ENCODE measurements around the gene PARN. TPM values are rescaled to one million over a fixed set of nuclear protein-coding genes. Genes with fewer than 3 reads are reported as not detected.
"Not testable (repeated sequence)": the region's sequence is repeated elsewhere in the genome, so short reads cannot be mapped to it uniquely, and the experiment has no call there.

The PARN gene
- total RNA-seq, 2 donors from 2014 or later, result 29.0 to 31.6 TPM

DNA sequence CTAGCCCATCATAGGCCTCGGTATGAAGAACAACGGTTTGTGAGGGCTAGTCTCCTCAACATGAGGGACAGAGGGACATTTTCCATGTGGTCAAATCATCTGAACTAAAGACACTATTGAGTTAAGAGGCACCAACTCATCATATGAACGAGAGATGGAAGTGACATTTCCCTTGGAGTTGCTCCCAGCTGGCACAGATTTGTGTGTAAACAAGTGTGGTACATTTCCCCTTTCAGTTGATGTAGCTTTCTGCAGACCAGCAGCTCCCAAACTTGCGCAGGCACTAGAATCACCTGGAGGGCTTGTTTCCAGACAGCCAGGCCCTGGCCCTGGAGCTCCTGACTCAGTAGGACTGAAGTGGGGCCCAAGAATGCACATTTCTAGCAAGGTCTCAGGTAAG, 205.5 kb downstream of the PARN start:
- no peak overlapping the region for H3K4me3 Mint-ChIP-seq
- H3K27ac Mint-ChIP-seq, result no peak overlapping the region
- H3K4me1 Mint-ChIP-seq, result no peaks in the 10 kb centered on the region
- no peaks in the 10 kb centered on the region for H3K9me3 ChIP-seq (ENCODE audit: control insufficient read depth, low read length, poor library complexity, severe bottlenecking)
- no peaks in the 10 kb centered on the region for H3K27me3 Mint-ChIP-seq
- no peak for ATAC-seq
- DNase-seq, result no peak
- peaks cover 3% of the 10 kb centered on the region for H3K36me3 Mint-ChIP-seq (ENCODE audit: low read depth)

DNA sequence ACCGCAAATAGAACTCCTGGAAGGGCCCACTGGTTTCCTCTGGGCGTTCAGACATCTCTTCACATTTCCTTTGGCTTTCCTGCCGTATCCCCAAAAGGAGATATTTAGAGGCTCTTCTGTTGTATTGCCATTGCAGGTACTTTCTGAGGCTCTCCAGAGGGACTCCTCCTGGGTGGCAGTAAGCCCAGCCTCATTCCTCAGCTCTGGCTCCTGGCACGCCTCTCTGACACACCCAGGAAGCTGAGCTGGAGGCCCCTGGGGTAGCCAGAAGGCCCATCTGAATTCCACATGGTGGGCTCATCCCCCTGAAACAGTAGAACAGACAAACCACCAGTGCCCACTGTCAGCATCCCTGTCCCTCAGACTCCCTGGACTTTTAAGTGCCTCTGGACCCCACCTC, 206.7 kb downstream of the PARN start:
- peaks cover 3% of the 10 kb centered on the region for H3K36me3 Mint-ChIP-seq (ENCODE audit: low read depth)
- H3K27ac Mint-ChIP-seq, result no peak overlapping the region

GRCh38 chr16:14420721-14421488, 209.2 kb downstream of the PARN start:
- Mint-ChIP-seq H3K27me3 (no peaks in the 10 kb centered on the region), H3K27ac (peak overlapping the region; percentile 79), H3K36me3 (ENCODE audit: low read depth) (peaks cover 3% of the 10 kb centered on the region), H3K4me1 (no peaks in the 10 kb centered on the region), H3K4me3 (no peak overlapping the region)
- ATAC-seq, result no peak
- no peaks in the 10 kb centered on the region for H3K9me3 ChIP-seq (ENCODE audit: control insufficient read depth, low read length, poor library complexity, severe bottlenecking)
- DNase-seq, result no peak

More for the DNA sequence above, 206.7 kb downstream of the PARN start:
- DNase-seq (no peak), ATAC-seq (no peak)
- Mint-ChIP-seq H3K4me3 (no peak overlapping the region), H3K27me3 (no peaks in the 10 kb centered on the region), H3K4me1 (no peaks in the 10 kb centered on the region)
- no peaks in the 10 kb centered on the region for H3K9me3 ChIP-seq (ENCODE audit: control insufficient read depth, low read length, poor library complexity, severe bottlenecking)

DNA sequence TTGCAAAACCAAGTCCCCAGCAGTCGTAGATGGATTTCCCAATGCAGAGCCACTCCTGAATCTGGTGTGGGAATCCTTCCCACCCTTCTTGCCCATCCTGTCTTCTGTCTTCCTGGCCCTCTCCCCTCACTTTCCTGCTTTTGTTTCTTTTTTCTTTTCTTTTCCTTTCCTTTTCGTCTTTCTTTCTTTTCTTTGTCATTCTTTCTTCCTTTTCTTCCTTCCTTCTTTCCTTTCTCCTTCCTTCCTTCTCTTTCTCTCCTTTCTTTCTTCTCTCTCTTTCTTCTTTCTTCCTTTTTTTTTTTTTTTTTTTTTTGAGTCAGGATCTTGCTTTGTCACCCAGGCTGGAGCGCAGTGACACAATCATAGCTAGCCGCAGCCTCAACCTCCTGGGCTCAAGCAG, 209.8 kb downstream of the PARN start:
- ATAC-seq, result not testable (repeated sequence)

GRCh38 chr16:14419817-14420216, 210.2 kb downstream of the PARN start:
- no peak for ATAC-seq
- no peaks in the 10 kb centered on the region for H3K27me3 Mint-ChIP-seq
- H3K36me3 Mint-ChIP-seq (ENCODE audit: low read depth), result peaks cover 3% of the 10 kb centered on the region
- no peak overlapping the region for H3K4me3 Mint-ChIP-seq
- H3K4me1 Mint-ChIP-seq, result no peaks in the 10 kb centered on the region
- no peaks in the 10 kb centered on the region for H3K9me3 ChIP-seq (ENCODE audit: control insufficient read depth, low read length, poor library complexity, severe bottlenecking)
- no peak overlapping the region for H3K27ac Mint-ChIP-seq
- DNase-seq, result no peak

More for the DNA sequence above, 209.8 kb downstream of the PARN start:
- not testable (repeated sequence) for H3K4me3 Mint-ChIP-seq; H3K9me3 ChIP-seq (ENCODE audit: control insufficient read depth, low read length, poor library complexity, severe bottlenecking); H3K4me1 Mint-ChIP-seq; H3K36me3 Mint-ChIP-seq (ENCODE audit: low read depth); H3K27me3 Mint-ChIP-seq; DNase-seq
- peak overlapping the region; percentile 79 for H3K27ac Mint-ChIP-seq

DNA sequence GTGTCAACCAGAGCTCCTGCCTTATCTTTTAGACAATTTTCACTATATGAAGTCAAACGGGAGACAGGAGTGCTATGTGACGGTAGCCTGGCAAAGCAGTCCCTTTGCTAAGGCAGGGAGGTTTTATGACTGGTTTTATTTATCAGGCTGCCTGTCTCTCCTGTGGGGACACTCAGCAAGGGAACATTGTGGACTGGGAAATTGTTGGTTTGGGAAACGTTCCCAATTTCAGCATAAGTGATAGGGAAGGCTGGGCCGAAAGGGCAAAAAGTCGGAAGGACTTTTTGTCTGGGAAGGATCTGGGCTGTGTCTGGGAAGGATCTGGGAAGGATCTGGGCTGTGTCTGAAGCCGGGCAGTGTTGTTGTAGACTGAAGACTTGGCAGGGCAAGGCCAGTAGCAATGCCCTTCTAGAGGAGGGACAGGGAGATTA, 211.2 kb downstream of the PARN start:
- ATAC-seq (no peak), DNase-seq (no peak)
- Mint-ChIP-seq H3K4me1 (no peaks in the 10 kb centered on the region), H3K36me3 (ENCODE audit: low read depth) (peaks cover 3% of the 10 kb centered on the region), H3K27ac (no peak overlapping the region), H3K27me3 (no peaks in the 10 kb centered on the region), H3K4me3 (no peak overlapping the region)
- H3K9me3 ChIP-seq (ENCODE audit: control insufficient read depth, low read length, poor library complexity, severe bottlenecking), result no peaks in the 10 kb centered on the region

- H3K27ac Mint-ChIP-seq, result no peak overlapping the region
- no peak overlapping the region for H3K4me3 Mint-ChIP-seq
- H3K27me3 Mint-ChIP-seq, result no peaks in the 10 kb centered on the region
- peaks cover 3% of the 10 kb centered on the region for H3K36me3 Mint-ChIP-seq (ENCODE audit: low read depth)
- H3K4me1 Mint-ChIP-seq, result no peaks in the 10 kb centered on the region
- no peak for DNase-seq
- ATAC-seq, result no peak
- no peaks in the 10 kb centered on the region for H3K9me3 ChIP-seq (ENCODE audit: control insufficient read depth, low read length, poor library complexity, severe bottlenecking)
Observed at GRCh38 chr16:14416184-14416583, 213.9 kb downstream of the PARN start.

DNA sequence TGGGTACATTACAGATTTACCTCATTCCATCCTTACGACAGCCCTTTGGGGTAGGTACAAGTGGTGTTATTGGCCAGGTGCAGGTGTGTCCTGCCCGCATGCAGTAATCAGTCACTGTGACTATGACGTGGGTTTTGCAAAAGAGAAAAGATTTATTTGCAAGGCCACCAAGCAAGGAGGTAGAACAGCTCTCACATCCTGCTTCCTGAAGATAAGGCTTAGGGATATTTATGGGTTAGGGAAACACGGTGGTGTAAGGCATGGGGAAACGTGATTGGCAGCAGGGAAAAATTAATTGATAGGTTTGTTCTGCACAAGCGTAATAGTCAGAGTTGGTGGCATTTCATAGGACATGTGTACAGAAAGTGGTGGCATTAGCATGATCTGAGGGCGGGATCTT, 214.8 kb downstream of the PARN start:
- H3K4me1 Mint-ChIP-seq, result no peaks in the 10 kb centered on the region
- no peak for ATAC-seq
- H3K9me3 ChIP-seq (ENCODE audit: control insufficient read depth, low read length, poor library complexity, severe bottlenecking), result no peaks in the 10 kb centered on the region
- no peak overlapping the region for H3K27ac Mint-ChIP-seq
- H3K4me3 Mint-ChIP-seq, result no peak overlapping the region
- no peaks in the 10 kb centered on the region for H3K27me3 Mint-ChIP-seq
- DNase-seq, result no peak
- H3K36me3 Mint-ChIP-seq (ENCODE audit: low read depth), result peaks cover 2% of the 10 kb centered on the region

DNA sequence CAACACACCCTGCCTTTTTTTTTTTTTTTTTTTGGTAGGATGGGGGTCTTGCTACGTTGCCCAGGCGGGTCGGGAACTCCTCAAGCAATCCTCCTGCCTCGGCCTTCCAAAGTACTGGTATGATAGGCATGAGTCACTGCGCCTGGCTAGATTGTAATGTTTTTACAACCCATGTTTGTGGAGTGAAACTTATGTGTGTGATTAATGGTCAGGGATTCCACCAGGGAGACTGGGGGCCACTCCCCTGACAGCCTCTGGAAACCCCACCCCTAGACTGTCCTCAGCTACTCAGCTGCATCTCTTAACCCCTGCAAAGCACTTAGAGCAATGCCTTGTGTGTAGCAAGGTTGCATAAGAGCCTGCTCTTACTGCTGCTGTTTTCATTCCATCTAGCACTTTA, 220.5 kb downstream of the PARN start:
- H3K27ac Mint-ChIP-seq, result no peak overlapping the region
- no peaks in the 10 kb centered on the region for H3K27me3 Mint-ChIP-seq
- H3K4me3 Mint-ChIP-seq, result no peak overlapping the region
- ATAC-seq (no peak), DNase-seq (no peak)
- no peaks in the 10 kb centered on the region for H3K4me1 Mint-ChIP-seq
- no peaks in the 10 kb centered on the region for H3K9me3 ChIP-seq (ENCODE audit: control insufficient read depth, low read length, poor library complexity, severe bottlenecking)
- H3K36me3 Mint-ChIP-seq (ENCODE audit: low read depth), result no peaks in the 10 kb centered on the region

- Mint-ChIP-seq H3K27ac (no peak overlapping the region), H3K36me3 (ENCODE audit: low read depth) (no peaks in the 10 kb centered on the region), H3K27me3 (no peaks in the 10 kb centered on the region), H3K4me3 (no peak overlapping the region), H3K4me1 (no peaks in the 10 kb centered on the region)
- DNase-seq, result no peak
- ATAC-seq, result no peak
- no peaks in the 10 kb centered on the region for H3K9me3 ChIP-seq (ENCODE audit: control insufficient read depth, low read length, poor library complexity, severe bottlenecking)
Observed at GRCh38 chr16:14407786-14408399, 222.2 kb downstream of the PARN start.

DNA sequence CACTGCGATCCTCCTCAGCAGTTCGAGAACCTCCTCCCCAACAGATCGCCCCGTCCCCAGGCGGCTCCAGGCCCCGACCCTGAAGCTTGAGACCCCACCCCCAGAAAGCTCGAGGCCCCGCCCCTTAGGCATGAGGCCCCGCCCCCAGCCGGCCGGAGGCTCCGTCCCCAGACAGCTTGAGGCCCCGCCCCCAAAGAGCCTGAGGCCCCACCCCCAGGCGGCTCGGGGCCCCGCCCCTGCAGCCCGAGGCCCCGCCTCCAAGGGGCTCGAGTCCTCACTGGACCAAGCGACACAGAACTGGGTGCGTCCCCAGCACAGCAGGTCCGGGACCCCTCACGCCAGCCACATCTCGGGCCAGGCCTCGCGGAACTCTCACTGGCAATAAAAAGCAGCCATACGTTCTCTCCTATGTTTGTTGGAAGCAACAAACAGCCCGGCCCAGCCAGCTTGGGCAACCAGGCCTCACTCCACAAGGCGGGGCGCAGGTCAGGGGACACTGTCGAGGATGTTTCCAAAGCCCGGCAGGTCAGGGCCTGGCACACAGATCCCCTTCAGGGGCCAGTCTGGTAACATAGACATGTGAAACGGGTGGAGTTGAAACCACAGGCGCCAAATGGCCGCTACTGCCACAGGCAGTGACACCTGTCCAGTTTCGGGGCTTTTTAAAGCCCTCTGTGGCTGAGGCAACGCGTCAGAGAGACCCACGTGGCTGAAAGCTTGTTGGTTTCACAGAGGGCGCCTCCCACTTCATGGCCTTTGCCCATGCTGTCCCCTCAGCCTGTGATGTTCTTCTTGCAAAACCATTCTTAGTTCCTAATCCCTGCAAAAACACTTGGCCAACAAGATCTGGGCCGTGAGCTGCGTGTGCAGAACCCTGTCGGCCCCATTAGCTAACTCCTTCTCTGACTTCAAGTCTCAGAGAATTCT, 224.2 kb downstream of the PARN start:
- DNase-seq (no peak), ATAC-seq (peak; percentile 40)
- H3K9me3 ChIP-seq (ENCODE audit: control insufficient read depth, low read length, poor library complexity, severe bottlenecking), result no peaks in the 10 kb centered on the region
- H3K27ac Mint-ChIP-seq, result no peak overlapping the region
- H3K36me3 Mint-ChIP-seq (ENCODE audit: low read depth), result no peaks in the 10 kb centered on the region
- no peak overlapping the region for H3K4me3 Mint-ChIP-seq
- H3K27me3 Mint-ChIP-seq, result peaks cover 5% of the 10 kb centered on the region
- no peaks in the 10 kb centered on the region for H3K4me1 Mint-ChIP-seq

GRCh38 chr16:14403001-14403389, 227.1 kb downstream of the PARN start:
- H3K9me3 ChIP-seq (ENCODE audit: control insufficient read depth, low read length, poor library complexity, severe bottlenecking); H3K4me3 Mint-ChIP-seq; H3K27ac Mint-ChIP-seq: not testable (repeated sequence)

More at GRCh38 chr16:14403001-14403389, 227.1 kb downstream of the PARN start:
- not testable (repeated sequence) for DNase-seq; H3K4me1 Mint-ChIP-seq; H3K27me3 Mint-ChIP-seq; ATAC-seq; H3K36me3 Mint-ChIP-seq (ENCODE audit: low read depth)

All from T-helper 17 cell (primary cell).